ENCODE results near the gene HIBCH. TPM values are rescaled to one million over a fixed set of nuclear protein-coding genes. Genes with fewer than 3 reads are reported as not detected.
"Not testable (repeated sequence)": the region's sequence is repeated elsewhere in the genome, so short reads cannot be mapped to it uniquely, and the experiment has no call there.

HIBCH gene
- total RNA-seq, 2 donors from 2014 or later = 30.8 to 46.7 TPM

- DNase-seq = no peak
- Mint-ChIP-seq H3K9me3 (peaks cover 4% of the 10 kb centered on the region), H3K4me1 (peaks cover 17% of the 10 kb centered on the region), H3K27ac (no peak overlapping the region), H3K36me3 (ENCODE audit: low read depth) (peaks cover 31% of the 10 kb centered on the region), H3K4me3 (no peak overlapping the region), H3K27me3 (ENCODE audit: insufficient read depth) (no peaks in the 10 kb centered on the region)
- no peak overlapping the region for H3K9ac ChIP-seq (ENCODE audit: extremely low read depth, low read length, poor library complexity, severe bottlenecking)
- 94% methylated on average over 1 of the region's 2 CpGs; no CpG with 5 or more reads in 1 of the 2 experiments for whole genome bisulfite sequencing, 2 experiments (ENCODE audit: insufficient coverage in 1 of 2, insufficient read length in 1 of 2)
- peaks cover 8% of the 10 kb centered on the region for H3K9me3 ChIP-seq (ENCODE audit: control insufficient read depth, low read length)
- H3K27ac ChIP-seq (ENCODE audit: low read depth, low read length) = no peak overlapping the region
- no peaks in the 10 kb centered on the region for H3K27me3 ChIP-seq (ENCODE audit: control insufficient read depth, insufficient read depth, low read length, poor library complexity, severe bottlenecking)
- TF ChIP-seq CTCF (conservative IDR thresholded peaks at IDR 0.05) = no peak
- peaks cover 27% of the 10 kb centered on the region for H3K36me3 ChIP-seq (ENCODE audit: control insufficient read depth, insufficient read depth, low read length)
- H3K4me3 ChIP-seq (ENCODE audit: low read length) = no peak overlapping the region
- no peaks in the 10 kb centered on the region for H3K4me1 ChIP-seq (ENCODE audit: control insufficient read depth, insufficient read depth, low read length)
Observed at GRCh38 chr2:190272457-190272842, 47.2 kb downstream of the HIBCH start.

- no peak overlapping the region for H3K27ac Mint-ChIP-seq
- H3K9me3 ChIP-seq (ENCODE audit: control insufficient read depth, low read length) = peaks cover 6% of the 10 kb centered on the region
- no peak overlapping the region for H3K4me3 Mint-ChIP-seq
- H3K27me3 ChIP-seq (ENCODE audit: control insufficient read depth, insufficient read depth, low read length, poor library complexity, severe bottlenecking) = no peaks in the 10 kb centered on the region
- H3K4me1 ChIP-seq (ENCODE audit: control insufficient read depth, insufficient read depth, low read length) = no peaks in the 10 kb centered on the region
- peaks cover 4% of the 10 kb centered on the region for H3K9me3 Mint-ChIP-seq
- DNase-seq = no peak
- peaks cover 32% of the 10 kb centered on the region for H3K36me3 ChIP-seq (ENCODE audit: control insufficient read depth, insufficient read depth, low read length)
- H3K27me3 Mint-ChIP-seq (ENCODE audit: insufficient read depth) = no peaks in the 10 kb centered on the region
- H3K27ac ChIP-seq (ENCODE audit: low read depth, low read length) = no peak overlapping the region
- no peak overlapping the region for H3K9ac ChIP-seq (ENCODE audit: extremely low read depth, low read length, poor library complexity, severe bottlenecking)
- H3K4me3 ChIP-seq (ENCODE audit: low read length) = no peak overlapping the region
- H3K4me1 Mint-ChIP-seq = peaks cover 17% of the 10 kb centered on the region
- WGBS, 2 experiments (ENCODE audit: insufficient coverage in 1 of 2, insufficient read length in 1 of 2) = 89 to 94% methylated on average over 5 to 7 of the region's 7 CpGs
- H3K36me3 Mint-ChIP-seq (ENCODE audit: low read depth) = peaks cover 36% of the 10 kb centered on the region
- TF ChIP-seq CTCF (conservative IDR thresholded peaks at IDR 0.05) = no peak
Observed at GRCh38 chr2:190271783-190272456, 47.7 kb downstream of the HIBCH start.

GRCh38 chr2:190270298-190270697 lies 49.3 kb downstream of the HIBCH start:
- Histone ChIP-seq H3K9ac (ENCODE audit: extremely low read depth, low read length, poor library complexity, severe bottlenecking) (no peak overlapping the region), H3K27me3 (ENCODE audit: control insufficient read depth, insufficient read depth, low read length, poor library complexity, severe bottlenecking) (no peaks in the 10 kb centered on the region), H3K9me3 (ENCODE audit: control insufficient read depth, low read length) (peaks cover 17% of the 10 kb centered on the region), H3K36me3 (ENCODE audit: control insufficient read depth, insufficient read depth, low read length) (peaks cover 21% of the 10 kb centered on the region), H3K4me1 (ENCODE audit: control insufficient read depth, insufficient read depth, low read length) (no peaks in the 10 kb centered on the region), H3K27ac (ENCODE audit: low read depth, low read length) (no peak overlapping the region), H3K4me3 (ENCODE audit: low read length) (no peak overlapping the region)
- Mint-ChIP-seq H3K4me3 (no peak overlapping the region), H3K9me3 (peaks cover 6% of the 10 kb centered on the region), H3K27ac (no peak overlapping the region), H3K4me1 (peaks cover 15% of the 10 kb centered on the region), H3K27me3 (ENCODE audit: insufficient read depth) (no peaks in the 10 kb centered on the region), H3K36me3 (ENCODE audit: low read depth) (peaks cover 26% of the 10 kb centered on the region)
- no peak for TF ChIP-seq CTCF (conservative IDR thresholded peaks at IDR 0.05)
- no peak for DNase-seq
- WGBS, 2 experiments (ENCODE audit: insufficient coverage in 1 of 2, insufficient read length in 1 of 2) = 100% methylated on average over 1 to 3 of the region's 3 CpGs

- H3K4me3 Mint-ChIP-seq; H3K27ac ChIP-seq (ENCODE audit: low read depth, low read length): not testable (repeated sequence)
Observed at GRCh38 chr2:190269699-190270098, 49.9 kb downstream of the HIBCH start.

More at GRCh38 chr2:190269699-190270098, 49.9 kb downstream of the HIBCH start:
- H3K4me1 ChIP-seq (ENCODE audit: control insufficient read depth, insufficient read depth, low read length); DNase-seq; H3K9me3 Mint-ChIP-seq; H3K9ac ChIP-seq (ENCODE audit: extremely low read depth, low read length, poor library complexity, severe bottlenecking); H3K27me3 ChIP-seq (ENCODE audit: control insufficient read depth, insufficient read depth, low read length, poor library complexity, severe bottlenecking); H3K4me3 ChIP-seq (ENCODE audit: low read length); H3K27ac Mint-ChIP-seq; H3K27me3 Mint-ChIP-seq (ENCODE audit: insufficient read depth): not testable (repeated sequence)
- 91 to 93% methylated on average over 3 of the region's 3 CpGs for WGBS, 2 experiments (ENCODE audit: insufficient coverage in 1 of 2, insufficient read length in 1 of 2)
- peaks cover 12% of the 10 kb centered on the region for H3K4me1 Mint-ChIP-seq
- Histone ChIP-seq H3K36me3 (ENCODE audit: control insufficient read depth, insufficient read depth, low read length) (peaks cover 18% of the 10 kb centered on the region), H3K9me3 (ENCODE audit: control insufficient read depth, low read length) (peaks cover 22% of the 10 kb centered on the region)
- H3K36me3 Mint-ChIP-seq (ENCODE audit: low read depth) = peaks cover 27% of the 10 kb centered on the region
